ENCODE data around the gene CWC27. TPM values are rescaled to one million over a fixed set of nuclear protein-coding genes. Genes with fewer than 3 reads are reported as not detected.
A peak's percentile ranks its signal among the peaks of the same experiment; 100 is the strongest.

The CWC27 gene
- total and polyA plus RNA-seq, 7 donors: 16.0 to 31.2 (median 19.3) TPM

DNA sequence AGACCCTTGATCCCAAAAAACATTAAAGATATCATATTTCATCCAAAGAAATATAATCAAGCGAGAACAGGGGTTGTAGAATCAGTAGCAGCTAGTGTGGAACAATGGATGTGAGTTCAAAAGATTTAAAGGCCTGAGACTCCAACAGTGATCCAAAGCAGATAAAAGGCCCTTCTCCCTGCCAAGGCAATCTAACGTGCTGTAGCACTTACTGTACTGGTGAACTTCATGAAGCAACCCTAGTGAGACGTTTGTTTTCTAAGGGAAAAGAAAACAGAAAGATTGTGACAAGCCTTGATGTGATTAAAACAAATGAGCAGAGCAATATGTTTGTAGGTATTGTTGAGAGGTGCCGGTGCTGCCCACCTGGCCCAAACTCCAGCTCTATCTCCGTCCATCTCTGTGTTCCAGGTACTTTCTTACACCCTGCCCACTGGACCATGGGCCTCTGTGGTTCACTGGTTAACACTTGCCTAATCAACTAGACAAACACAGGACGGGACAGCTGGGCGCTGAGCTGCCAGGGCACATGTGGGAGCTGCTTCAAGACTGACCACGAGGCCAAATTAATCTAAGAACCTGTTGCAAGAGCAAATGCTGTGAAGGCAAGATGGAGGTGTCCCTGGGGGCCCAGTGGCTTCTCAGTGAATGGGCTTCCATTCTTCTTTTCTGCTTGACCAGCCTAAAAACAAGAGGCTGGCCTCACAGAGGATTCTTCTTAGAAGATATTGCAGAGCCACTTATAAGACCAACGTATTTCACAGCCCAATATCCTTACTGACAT is 265.5 kb downstream of the CWC27 start:
- Histone ChIP-seq H3K27me3 (ENCODE audit: insufficient read depth in 3 of 3, low read length in 2 of 3) (no peaks in the 10 kb centered on the region), H3K36me3 (ENCODE audit: insufficient read depth in 1 of 2, low read depth in 1 of 2) (no peaks in the 10 kb centered on the region), H3K9me3 (no peaks in the 10 kb centered on the region), H3K27ac (no peak overlapping the region), H3K4me1 (peaks cover 13% of the 10 kb centered on the region), H3K4me3 (no peak overlapping the region)
- ATAC-seq (no peak), DNase-seq (peak in 1 of 2 donors; percentile 18)
- intact Hi-C loops (cut with DNase I): loop anchor here in 1 of 2 donors (10.0 kb wide), 1 partner anchor 219 kb away; no protein-coding TSS in a partner anchor
- WGBS, 3 donors: 64 to 81% (median 66%) methylated on average over 9 of the region's 9 CpGs
- TF ChIP-seq, protein P1, sequence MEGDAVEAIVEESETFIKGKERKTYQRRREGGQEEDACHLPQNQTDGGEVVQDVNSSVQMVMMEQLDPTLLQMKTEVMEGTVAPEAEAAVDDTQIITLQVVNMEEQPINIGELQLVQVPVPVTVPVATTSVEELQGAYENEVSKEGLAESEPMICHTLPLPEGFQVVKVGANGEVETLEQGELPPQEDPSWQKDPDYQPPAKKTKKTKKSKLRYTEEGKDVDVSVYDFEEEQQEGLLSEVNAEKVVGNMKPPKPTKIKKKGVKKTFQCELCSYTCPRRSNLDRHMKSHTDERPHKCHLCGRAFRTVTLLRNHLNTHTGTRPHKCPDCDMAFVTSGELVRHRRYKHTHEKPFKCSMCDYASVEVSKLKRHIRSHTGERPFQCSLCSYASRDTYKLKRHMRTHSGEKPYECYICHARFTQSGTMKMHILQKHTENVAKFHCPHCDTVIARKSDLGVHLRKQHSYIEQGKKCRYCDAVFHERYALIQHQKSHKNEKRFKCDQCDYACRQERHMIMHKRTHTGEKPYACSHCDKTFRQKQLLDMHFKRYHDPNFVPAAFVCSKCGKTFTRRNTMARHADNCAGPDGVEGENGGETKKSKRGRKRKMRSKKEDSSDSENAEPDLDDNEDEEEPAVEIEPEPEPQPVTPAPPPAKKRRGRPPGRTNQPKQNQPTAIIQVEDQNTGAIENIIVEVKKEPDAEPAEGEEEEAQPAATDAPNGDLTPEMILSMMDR (IDR thresholded peaks at IDR 0.05): no peak

DNA sequence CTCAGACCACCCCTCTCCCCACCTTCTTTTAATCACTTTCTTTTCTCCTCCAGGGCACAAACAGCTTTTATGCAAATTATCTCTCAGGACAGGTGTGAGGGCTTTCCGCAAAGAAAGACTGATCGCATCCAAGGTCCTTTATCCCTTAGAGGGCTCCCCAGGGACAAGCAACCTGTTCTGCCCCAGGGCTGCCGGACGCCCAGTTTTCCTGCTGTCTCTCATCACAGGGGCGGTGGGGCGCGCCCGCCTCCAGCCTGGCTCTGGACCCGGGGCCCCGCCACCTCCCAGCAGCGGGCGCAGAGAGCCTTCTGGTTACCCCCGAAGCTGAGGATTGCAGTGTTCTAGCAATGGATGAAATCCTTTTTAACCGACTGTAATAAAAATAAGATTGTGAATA is 266.1 kb downstream of the CWC27 start:
- no peaks in the 10 kb centered on the region for H3K27me3 ChIP-seq (ENCODE audit: insufficient read depth in 3 of 3, low read length in 2 of 3)
- ATAC-seq (peak in 1 of 4 donors; percentile 12), DNase-seq (no peak)
- TF ChIP-seq, protein P1 (IDR thresholded peaks at IDR 0.05): no peak
- H3K9me3 ChIP-seq: no peaks in the 10 kb centered on the region
- H3K4me1 ChIP-seq: peaks cover 13% of the 10 kb centered on the region
- H3K4me3 ChIP-seq: peak overlapping the region; percentile 81
- intact Hi-C loops (cut with DNase I): loop anchor here in 1 of 2 donors (5.0 to 10.0 kb wide), 2 partner anchors 67 to 220 kb away; no protein-coding TSS in a partner anchor
- 64 to 77% (median 64%) methylated on average over 14 of the region's 14 CpGs for WGBS, 3 donors
- H3K27ac ChIP-seq: peak overlapping the region; percentile 85
- no peaks in the 10 kb centered on the region for H3K36me3 ChIP-seq (ENCODE audit: insufficient read depth in 1 of 2, low read depth in 1 of 2)

DNA sequence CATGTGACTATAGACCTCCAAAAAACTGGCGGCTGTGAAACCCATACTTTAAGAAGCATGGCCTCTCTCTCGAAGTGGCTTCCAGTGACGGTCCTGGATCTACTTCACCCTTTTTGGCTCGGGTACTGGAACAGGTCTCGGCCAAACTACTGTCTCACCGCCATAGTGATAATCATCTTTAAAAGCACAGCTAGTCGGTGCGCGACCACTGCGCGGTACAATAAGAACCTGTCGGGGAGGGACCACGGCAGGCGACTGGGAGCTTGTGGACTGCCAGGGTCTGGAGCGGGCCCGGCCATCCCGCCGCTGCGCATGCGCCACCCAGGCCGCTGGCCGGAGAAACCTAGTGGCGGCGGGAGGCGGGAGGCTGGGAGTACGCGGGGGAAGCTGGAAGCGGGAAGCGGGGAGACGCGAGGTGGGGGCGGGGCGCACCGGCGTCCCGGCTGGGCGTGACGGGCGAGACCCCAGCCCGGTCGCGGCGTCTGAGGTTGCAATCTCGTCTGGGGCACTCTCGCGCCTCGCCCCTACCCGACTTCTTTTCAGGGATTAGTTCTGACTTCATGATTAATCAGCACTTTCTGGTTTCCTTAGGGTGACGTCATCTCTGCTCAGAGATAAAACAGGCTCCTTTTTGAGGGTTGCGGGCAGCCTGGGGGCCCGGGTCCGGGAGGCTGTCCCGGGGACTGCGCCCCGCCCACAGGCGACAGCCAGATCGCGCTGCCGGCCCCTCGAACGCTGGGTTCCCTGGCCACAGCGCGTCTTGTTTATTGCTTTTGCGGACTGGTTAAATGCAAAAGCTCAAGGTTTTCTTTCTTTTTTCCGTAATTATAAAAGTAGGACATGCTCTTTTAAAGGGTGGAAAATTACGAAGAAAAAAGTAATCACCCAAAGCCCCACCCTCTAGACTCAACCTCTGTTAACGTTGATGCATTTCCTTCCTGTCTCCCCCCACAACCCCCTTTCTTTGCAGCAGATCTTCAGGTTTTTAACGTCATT is 266.8 kb downstream of the CWC27 start:
- intact Hi-C loops (cut with DNase I): loop anchor here in 1 of 2 donors (5.0 to 10.0 kb wide), 2 partner anchors 67 to 221 kb away; no protein-coding TSS in a partner anchor
- no peaks in the 10 kb centered on the region for H3K27me3 ChIP-seq (ENCODE audit: insufficient read depth in 3 of 3, low read length in 2 of 3)
- TF ChIP-seq, protein P1 (IDR thresholded peaks at IDR 0.05): no peak
- 1 to 2% (median 1%) methylated on average over 67 to 68 of the region's 68 CpGs for WGBS, 3 donors
- H3K4me3 ChIP-seq: peak overlapping the region; percentile 81
- H3K9me3 ChIP-seq: no peaks in the 10 kb centered on the region
- peaks cover 13% of the 10 kb centered on the region for H3K4me1 ChIP-seq
- ATAC-seq: peak; percentile 95 to 99 (median 96)
- peak; percentile 90 to 95 for DNase-seq
- no peaks in the 10 kb centered on the region for H3K36me3 ChIP-seq (ENCODE audit: insufficient read depth in 1 of 2, low read depth in 1 of 2)
- peak overlapping the region; percentile 85 for H3K27ac ChIP-seq

DNA sequence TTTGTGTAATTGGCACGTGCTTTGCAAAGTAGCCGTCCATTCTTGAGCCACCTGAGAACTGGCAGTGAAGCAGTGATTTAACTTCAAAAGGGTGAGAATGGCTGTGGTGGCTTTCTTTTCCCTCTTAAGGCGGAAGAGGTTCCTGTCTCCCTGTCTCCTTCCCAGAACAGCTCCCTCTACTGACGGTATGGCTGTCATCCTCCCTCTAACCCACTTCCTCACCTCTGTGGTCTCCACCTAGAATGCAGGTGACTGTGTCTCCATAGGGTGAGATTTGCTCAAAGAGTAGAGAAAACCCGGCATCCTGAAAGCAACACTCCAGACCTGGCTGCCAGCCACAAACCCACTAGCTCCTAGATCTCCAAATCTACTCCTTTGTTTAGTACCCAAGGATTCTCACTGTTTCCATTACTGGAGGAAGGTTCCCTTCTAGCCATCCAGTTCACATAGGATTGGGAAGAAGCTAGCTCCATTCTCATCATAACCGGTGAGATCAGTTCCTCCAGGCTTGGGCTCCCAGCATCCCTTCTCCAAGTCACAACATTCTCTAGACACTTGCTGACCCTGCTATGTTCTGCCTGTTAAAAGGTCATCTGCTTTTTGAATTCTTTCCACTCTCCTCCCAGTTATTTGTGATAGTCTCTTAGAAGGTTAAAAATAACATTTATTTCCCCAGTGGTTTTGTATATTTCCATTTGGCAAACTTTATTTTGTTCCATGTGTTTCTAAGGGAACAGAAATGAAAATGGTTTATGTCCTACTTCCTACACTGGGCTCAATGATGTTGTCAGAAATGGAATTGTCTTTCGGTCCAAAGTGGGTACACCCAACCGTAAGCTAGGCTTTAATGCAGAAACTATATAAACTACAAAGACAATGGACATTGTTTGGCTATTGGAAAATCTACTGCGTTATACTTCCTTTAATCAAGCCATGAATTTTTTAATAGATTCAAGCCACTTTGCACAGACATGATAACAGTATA is 269.4 kb downstream of the CWC27 start:
- peaks cover 17% of the 10 kb centered on the region for H3K4me1 ChIP-seq

More for the DNA sequence above, 269.4 kb downstream of the CWC27 start:
- intact Hi-C loops (cut with DNase I): loop anchor here in 1 of 2 donors (5.0 to 10.0 kb wide), 2 partner anchors 64 to 223 kb away; no protein-coding TSS in a partner anchor
- no peak for ATAC-seq
- no peak overlapping the region for H3K4me3 ChIP-seq
- 62 to 64% (median 64%) methylated on average over 9 of the region's 9 CpGs for WGBS, 3 donors
- peak overlapping the region; percentile 30 for H3K27ac ChIP-seq
- no peak for DNase-seq
- TF ChIP-seq, protein P1 (IDR thresholded peaks at IDR 0.05): peak; percentile 8
- no peaks in the 10 kb centered on the region for H3K36me3 ChIP-seq (ENCODE audit: insufficient read depth in 1 of 2, low read depth in 1 of 2)
- H3K9me3 ChIP-seq: no peaks in the 10 kb centered on the region
- no peaks in the 10 kb centered on the region for H3K27me3 ChIP-seq (ENCODE audit: insufficient read depth in 3 of 3, low read length in 2 of 3)

Data from psoas muscle (tissue), 8 donors.